OCI-LY1 (cell line): ENCODE data around the gene MACROD2.

Source experiments
- H2AFZ ChIP-seq: fragments of 200-600 bp; sonication (generic), shearing (Covaris generic); 2 replicates; pipeline ENCODE4 v1.6.0; 2014; ENCODE audit warnings: antibody characterized with exemption, mild to moderate bottlenecking, low read length
- H3F3A ChIP-seq: fragments of 200-600 bp; sonication (generic), shearing (Covaris generic); 2 replicates; pipeline ENCODE4 v1.6.0; 2014; ENCODE audit warnings: mild to moderate bottlenecking, antibody characterized with exemption, low read length, moderate library complexity; ENCODE audit not compliant: insufficient read depth
- H3K27ac ChIP-seq: fragments of 200-600 bp; sonication (generic); 2 replicates; pipeline ENCODE4 v1.5.1; 2014; ENCODE audit warnings: low read length, mixed run types, mild to moderate bottlenecking, low read depth; ENCODE audit not compliant: poor library complexity, severe bottlenecking
- H3K27me3 ChIP-seq: fragments of 200-600 bp; sonication (generic); 2 replicates; pipeline ENCODE4 v1.6.0; 2014; ENCODE audit warnings: antibody characterized with exemption, mild to moderate bottlenecking, low read length, moderate library complexity; ENCODE audit not compliant: insufficient read depth
- H3K36me3 ChIP-seq: fragments of 200-600 bp; sonication (generic); 2 replicates; pipeline ENCODE4 v1.6.1; 2014; ENCODE audit warnings: mild to moderate bottlenecking, antibody characterized with exemption, low read length, moderate library complexity, mixed read lengths; ENCODE audit not compliant: insufficient read depth
- H3K4me1 ChIP-seq: fragments of 200-600 bp; sonication (generic); 2 replicates; pipeline ENCODE4 v1.5.1; 2014; ENCODE audit warnings: mild to moderate bottlenecking, low read length, moderate library complexity; ENCODE audit not compliant: insufficient read depth, severe bottlenecking
- H3K4me2 ChIP-seq: fragments of 200-600 bp; sonication (generic), shearing (Covaris generic); 2 replicates; pipeline ENCODE4 v1.6.1; 2014; ENCODE audit warnings: low read length
- H3K4me3 ChIP-seq: fragments of 200-600 bp; sonication (generic); 2 replicates; pipeline ENCODE4 v1.5.1; 2014; ENCODE audit warnings: low read length, low read depth, mild to moderate bottlenecking, mixed read lengths; ENCODE audit not compliant: poor library complexity, severe bottlenecking
- H3K79me2 ChIP-seq: fragments of 200-600 bp; shearing (Covaris generic); 2 replicates; pipeline ENCODE4 v1.6.1; 2016; ENCODE audit warnings: mixed run types, low read length, mixed read lengths; ENCODE audit not compliant: insufficient read depth
- H3K9ac ChIP-seq: fragments of 200-600 bp; sonication (generic), shearing (Covaris generic); 2 replicates; pipeline ENCODE4 v1.6.1; 2014; ENCODE audit warnings: mild to moderate bottlenecking, low read length, mixed read lengths
- H3K9me2 ChIP-seq: fragments of 200-600 bp; sonication (generic), shearing (Covaris generic); 2 replicates; pipeline ENCODE4 v1.6.1; 2014; ENCODE audit warnings: low read depth, mild to moderate bottlenecking, low read length, mixed read lengths
- H3K9me3 ChIP-seq: fragments of 200-600 bp; shearing (Covaris generic); 2 replicates; pipeline ENCODE4 v1.6.1; 2014; ENCODE audit warnings: low read length, mixed read lengths
- H4K20me1 ChIP-seq: fragments of 200-600 bp; sonication (generic), shearing (Covaris generic); 2 replicates; pipeline ENCODE4 v1.6.0; 2016; ENCODE audit warnings: mild to moderate bottlenecking, low read length; ENCODE audit not compliant: insufficient read depth
- EZH2 ChIP-seq: fragments of 200-600 bp; sonication (generic), shearing (Covaris generic); IDR thresholded peaks from 2 replicates; pipeline ENCODE4 v1.8.0; 2017; ENCODE audit warnings: borderline replicate concordance, mixed run types, mild to moderate bottlenecking, antibody characterized with exemption, low read length, moderate library complexity, mixed read lengths
- TF ChIP-seq, protein P1 (sequence below): fragments of 200-600 bp; sonication (generic), shearing (Covaris generic); IDR thresholded peaks from 2 replicates; pipeline ENCODE4 v1.5.1; 2017; ENCODE audit warnings: mild to moderate bottlenecking, antibody characterized with exemption, low read length, moderate library complexity, mixed read lengths

The MACROD2 gene

DNA sequence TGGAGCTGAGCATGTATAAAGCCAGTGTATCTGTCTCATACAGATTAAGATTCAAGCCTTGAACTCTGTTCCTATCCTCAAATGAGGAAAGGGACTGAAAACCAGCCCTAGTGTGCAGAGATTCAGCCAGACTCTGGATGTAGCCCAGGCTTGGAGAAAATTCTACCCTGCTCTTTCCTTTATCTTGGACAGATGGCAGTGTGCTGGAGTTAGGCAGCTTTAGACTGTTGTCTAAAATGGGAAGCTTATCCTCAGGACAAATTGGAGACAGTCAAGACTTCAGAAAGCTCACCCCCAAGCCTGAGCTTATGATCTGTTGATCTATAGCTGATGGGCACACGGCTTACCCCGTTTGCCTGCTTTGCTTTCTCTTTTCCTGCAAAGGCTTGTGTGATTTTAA is 1520.4 kb downstream of the MACROD2 start:
- no peaks in the 10 kb centered on the region for H3K9me2 ChIP-seq
- H3K9ac ChIP-seq = no peak overlapping the region
- no peak overlapping the region for H3K4me3 ChIP-seq
- no peaks in the 10 kb centered on the region for H3K36me3 ChIP-seq
- H3K79me2 ChIP-seq = no peaks in the 10 kb centered on the region
- H3K27me3 ChIP-seq = no peaks in the 10 kb centered on the region
- H3K27ac ChIP-seq = no peak overlapping the region
- H3F3A ChIP-seq = no peaks in the 10 kb centered on the region
- H2AFZ ChIP-seq = no peak overlapping the region
- no peaks in the 10 kb centered on the region for H3K4me1 ChIP-seq
- TF ChIP-seq, protein P1, sequence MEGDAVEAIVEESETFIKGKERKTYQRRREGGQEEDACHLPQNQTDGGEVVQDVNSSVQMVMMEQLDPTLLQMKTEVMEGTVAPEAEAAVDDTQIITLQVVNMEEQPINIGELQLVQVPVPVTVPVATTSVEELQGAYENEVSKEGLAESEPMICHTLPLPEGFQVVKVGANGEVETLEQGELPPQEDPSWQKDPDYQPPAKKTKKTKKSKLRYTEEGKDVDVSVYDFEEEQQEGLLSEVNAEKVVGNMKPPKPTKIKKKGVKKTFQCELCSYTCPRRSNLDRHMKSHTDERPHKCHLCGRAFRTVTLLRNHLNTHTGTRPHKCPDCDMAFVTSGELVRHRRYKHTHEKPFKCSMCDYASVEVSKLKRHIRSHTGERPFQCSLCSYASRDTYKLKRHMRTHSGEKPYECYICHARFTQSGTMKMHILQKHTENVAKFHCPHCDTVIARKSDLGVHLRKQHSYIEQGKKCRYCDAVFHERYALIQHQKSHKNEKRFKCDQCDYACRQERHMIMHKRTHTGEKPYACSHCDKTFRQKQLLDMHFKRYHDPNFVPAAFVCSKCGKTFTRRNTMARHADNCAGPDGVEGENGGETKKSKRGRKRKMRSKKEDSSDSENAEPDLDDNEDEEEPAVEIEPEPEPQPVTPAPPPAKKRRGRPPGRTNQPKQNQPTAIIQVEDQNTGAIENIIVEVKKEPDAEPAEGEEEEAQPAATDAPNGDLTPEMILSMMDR = no peak
- no peak for TF ChIP-seq EZH2
- H4K20me1 ChIP-seq = no peaks in the 10 kb centered on the region
- no peaks in the 10 kb centered on the region for H3K9me3 ChIP-seq
- no peak overlapping the region for H3K4me2 ChIP-seq

GRCh38 chr20:15520930-15521524 is 1525.7 kb downstream of the MACROD2 start:
- Histone ChIP-seq H4K20me1 (no peaks in the 10 kb centered on the region), H3K36me3 (no peaks in the 10 kb centered on the region), H3K9me2 (no peaks in the 10 kb centered on the region), H3K27me3 (no peaks in the 10 kb centered on the region), H2AFZ (no peak overlapping the region), H3K9ac (no peak overlapping the region), H3K9me3 (no peaks in the 10 kb centered on the region), H3F3A (no peaks in the 10 kb centered on the region), H3K4me2 (no peak overlapping the region), H3K27ac (no peak overlapping the region), H3K79me2 (no peaks in the 10 kb centered on the region), H3K4me3 (no peak overlapping the region), H3K4me1 (no peaks in the 10 kb centered on the region)
- TF ChIP-seq, protein P1 = no peak
- TF ChIP-seq EZH2 = no peak

GRCh38 chr20:15523400-15523799 is 1528.1 kb downstream of the MACROD2 start:
- H3K79me2 ChIP-seq = no peaks in the 10 kb centered on the region
- H3K9me2 ChIP-seq = no peaks in the 10 kb centered on the region
- no peaks in the 10 kb centered on the region for H3K9me3 ChIP-seq
- no peaks in the 10 kb centered on the region for H4K20me1 ChIP-seq
- H2AFZ ChIP-seq = no peak overlapping the region
- H3K27me3 ChIP-seq = no peaks in the 10 kb centered on the region
- TF ChIP-seq, protein P1 = no peak
- no peak for TF ChIP-seq EZH2
- no peak overlapping the region for H3K4me2 ChIP-seq
- no peak overlapping the region for H3K4me3 ChIP-seq
- no peak overlapping the region for H3K27ac ChIP-seq
- no peaks in the 10 kb centered on the region for H3K36me3 ChIP-seq
- H3F3A ChIP-seq = no peaks in the 10 kb centered on the region
- no peak overlapping the region for H3K9ac ChIP-seq
- no peaks in the 10 kb centered on the region for H3K4me1 ChIP-seq
